ENCODE results near the gene E2F7.

Gene E2F7

GRCh38 chr12:77031745-77032144 is 33.6 kb downstream of the E2F7 start:
- intact Hi-C loops (cut with DNase I): no loop called here
- peak in 2 of 10 donors; percentile 17 to 82 for DNase-seq

GRCh38 chr12:77025782-77026314 is 39.5 kb downstream of the E2F7 start:
- intact Hi-C loops (cut with DNase I): no loop called here
- DNase-seq: no peak

- intact Hi-C loops (cut with DNase I): no loop called here
- DNase-seq: no peak
These were observed 41.9 kb downstream of the E2F7 start for GRCh38 chr12:77023501-77023900.

- intact Hi-C loops (cut with DNase I): no loop called here
- no peak for DNase-seq
These were observed 45.4 kb downstream of the E2F7 start for GRCh38 chr12:77019920-77020319.

- intact Hi-C loops (cut with DNase I): no loop called here
- DNase-seq: no peak
These were observed 48.8 kb downstream of the E2F7 start for GRCh38 chr12:77016606-77017005.

GRCh38 chr12:77013091-77013490 is 52.3 kb downstream of the E2F7 start:
- intact Hi-C loops (cut with DNase I): no loop called here
- no peak for DNase-seq

- intact Hi-C loops (cut with DNase I): loop anchor here (1.0 kb wide), 1 partner anchor 390 kb away; no protein-coding TSS in a partner anchor
These were observed 54.4 kb downstream of the E2F7 start for GRCh38 chr12:77010691-77011548.

GRCh38 chr12:77007476-77007875 is 57.9 kb downstream of the E2F7 start:
- intact Hi-C loops (cut with DNase I): no loop called here
- DNase-seq: no peak

More at GRCh38 chr12:77010691-77011548, 54.4 kb downstream of the E2F7 start:
- peak; percentile 65 to 97 (median 84) for DNase-seq

GRCh38 chr12:77005611-77006098 is 59.7 kb downstream of the E2F7 start:
- intact Hi-C loops (cut with DNase I): no loop called here
- no peak for DNase-seq

- DNase-seq: no peak
- intact Hi-C loops (cut with DNase I): no loop called here
These were observed 61.5 kb downstream of the E2F7 start for GRCh38 chr12:77003914-77004313.

GRCh38 chr12:77003246-77003645 is 62.1 kb downstream of the E2F7 start:
- intact Hi-C loops (cut with DNase I): no loop called here
- no peak for DNase-seq

- intact Hi-C loops (cut with DNase I): no loop called here
- DNase-seq: no peak
These were observed 63.0 kb downstream of the E2F7 start for GRCh38 chr12:77002382-77002781.

GRCh38 chr12:77001276-77001675 is 64.1 kb downstream of the E2F7 start:
- peak in 2 of 10 donors; percentile 57 to 73 for DNase-seq
- intact Hi-C loops (cut with DNase I): no loop called here

- no peak for DNase-seq
- intact Hi-C loops (cut with DNase I): no loop called here
These were observed 66.3 kb downstream of the E2F7 start for GRCh38 chr12:76998908-76999556.

GRCh38 chr12:76998386-76998785 is 67.0 kb downstream of the E2F7 start:
- DNase-seq: no peak
- intact Hi-C loops (cut with DNase I): no loop called here

- no peak for DNase-seq
- intact Hi-C loops (cut with DNase I): no loop called here
These were observed 68.2 kb downstream of the E2F7 start for GRCh38 chr12:76997011-76997780.

- no peak for DNase-seq
- intact Hi-C loops (cut with DNase I): no loop called here
These were observed 74.7 kb downstream of the E2F7 start for GRCh38 chr12:76990716-76991115.

GRCh38 chr12:76984566-76984965 is 80.8 kb downstream of the E2F7 start:
- intact Hi-C loops (cut with DNase I): no loop called here

GRCh38 chr12:76983420-76983819 is 81.9 kb downstream of the E2F7 start:
- intact Hi-C loops (cut with DNase I): no loop called here
- no peak for DNase-seq

More at GRCh38 chr12:76984566-76984965, 80.8 kb downstream of the E2F7 start:
- DNase-seq: peak in 1 of 10 donors; percentile 58

GRCh38 chr12:76980196-76980595 is 85.2 kb downstream of the E2F7 start:
- intact Hi-C loops (cut with DNase I): no loop called here
- no peak for DNase-seq
